NCI-H774 (cell line): ENCODE data around the gene NCAPH2.

ENCODE experiments used
- DNase-seq: peaks from one replicate; lab custom pipeline; 2025; lab: John Stamatoyannopoulos, UW

The NCAPH2 gene

DNA sequence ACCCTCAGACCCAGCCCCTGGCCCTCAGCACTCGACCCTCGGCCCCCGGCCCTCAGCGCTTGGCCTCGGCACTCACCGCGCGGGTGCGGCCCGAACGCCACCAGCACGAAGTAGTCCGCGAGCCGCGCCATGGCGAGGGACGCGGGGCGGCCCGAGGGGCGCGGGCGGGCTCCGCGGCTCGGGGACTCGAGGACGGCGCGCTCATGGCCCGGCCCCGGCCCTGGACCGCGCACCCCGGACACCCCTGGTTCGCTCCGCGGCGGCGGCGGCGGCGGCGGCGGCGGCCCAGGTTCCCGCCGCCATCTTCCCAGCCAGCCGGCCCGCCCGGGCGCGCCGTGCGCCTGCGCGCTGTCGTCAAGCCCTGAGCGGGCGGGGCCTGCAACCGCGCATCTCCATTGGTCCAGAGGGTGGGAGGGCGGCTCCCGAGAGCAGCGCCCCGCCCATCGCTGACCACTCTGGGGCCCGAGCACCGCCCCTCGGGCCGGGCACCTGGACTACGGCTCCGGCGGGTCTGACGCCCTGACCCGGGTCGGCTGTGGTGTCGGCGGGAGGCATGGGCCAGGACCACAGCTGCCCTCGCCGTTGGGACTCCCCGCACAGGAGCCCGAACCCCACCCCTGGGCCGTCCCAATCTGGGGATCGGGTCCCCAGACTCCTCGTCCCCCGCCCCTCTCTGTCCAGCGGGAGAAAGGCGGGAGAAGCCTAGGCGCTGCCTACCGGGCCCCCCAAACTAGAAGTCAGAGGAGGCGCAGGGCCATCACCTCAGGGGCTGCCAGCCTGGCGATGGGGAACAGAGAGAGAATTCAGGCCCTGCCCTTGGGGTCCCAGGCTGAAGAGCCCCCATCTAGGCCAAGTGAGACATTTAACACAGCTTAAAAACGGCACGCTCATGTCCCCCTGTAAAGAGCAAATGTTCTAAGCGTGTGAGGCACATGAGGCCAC, 33.0 kb upstream of the NCAPH2 start, which contains the start of gene SBF1:
Gene SBF1 (minus strand): TSS at position 326 of the 942 bp plus-strand sequence. CDS start 195 bp downstream, at position 131.
- DNase-seq: peak; percentile 71

- no peak for DNase-seq
Measured at GRCh38 chr22:50475652-50476002, 32.4 kb upstream of the NCAPH2 start.

- DNase-seq: no peak
Measured at GRCh38 chr22:50476868-50477267, 31.2 kb upstream of the NCAPH2 start.

DNA sequence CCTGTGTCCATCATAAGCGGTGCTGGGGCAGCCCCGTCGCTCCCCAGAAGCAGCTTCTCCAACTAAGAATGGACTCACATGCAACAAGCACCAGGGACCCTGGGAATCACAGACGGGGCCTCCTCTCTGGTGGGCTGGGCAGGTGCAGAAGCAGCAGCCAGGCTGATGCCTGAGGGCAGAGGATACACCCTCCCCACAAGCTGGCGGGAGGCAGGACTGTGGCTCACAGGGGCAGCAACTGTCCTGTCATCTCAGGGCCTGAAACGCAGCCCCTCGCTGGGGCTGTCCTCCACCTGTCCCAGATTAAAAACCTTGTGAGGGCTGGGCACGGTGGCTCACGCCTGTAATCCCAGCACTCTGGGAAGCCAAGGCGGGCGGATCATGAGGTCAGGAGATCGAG, 30.1 kb upstream of the NCAPH2 start:
- no peak for DNase-seq

- no peak for DNase-seq
Measured at GRCh38 chr22:50479721-50480120, 28.3 kb upstream of the NCAPH2 start.

GRCh38 chr22:50481045-50481439, 27.0 kb upstream of the NCAPH2 start:
- no peak for DNase-seq

DNA sequence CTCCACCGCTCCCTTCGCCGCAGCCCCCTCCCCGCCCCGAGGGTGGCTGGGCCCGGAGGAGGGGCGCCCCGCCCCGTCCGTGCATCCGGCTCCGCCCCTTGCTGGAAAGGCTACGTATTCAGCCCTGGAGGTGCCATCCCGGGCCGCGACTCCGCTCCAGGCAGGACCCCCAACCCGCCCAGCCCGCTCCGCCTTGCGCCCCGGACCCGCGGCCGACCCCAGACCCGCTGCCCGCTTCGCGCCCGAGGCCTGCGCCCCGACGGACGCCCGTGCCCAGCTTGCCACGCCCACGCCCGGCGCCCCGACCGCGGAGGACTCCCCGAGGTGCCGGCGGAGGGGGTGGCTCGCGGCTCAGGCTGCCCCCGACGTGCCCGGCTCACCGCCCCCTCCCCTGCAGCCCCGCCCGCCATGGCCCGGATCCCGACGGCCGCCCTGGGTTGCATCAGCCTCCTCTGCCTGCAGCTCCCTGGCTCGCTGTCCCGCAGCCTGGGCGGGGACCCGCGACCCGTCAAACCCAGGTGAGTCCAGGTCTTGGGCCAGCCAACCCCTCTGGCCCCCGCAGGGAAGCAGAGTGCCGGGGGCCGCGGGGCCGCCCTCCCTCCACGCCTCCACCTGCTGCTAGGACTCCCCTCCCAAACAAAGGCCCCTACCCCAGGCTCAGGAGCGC, 26.5 kb upstream of the NCAPH2 start, which contains the start of gene ADM2:
Gene ADM2 (plus strand): TSS at position 104 of the 667 bp plus-strand sequence. CDS start 305 bp downstream, at position 409.
- DNase-seq: no peak

- no peak for DNase-seq
Measured at GRCh38 chr22:50482107-50483074, 25.6 kb upstream of the NCAPH2 start.

DNA sequence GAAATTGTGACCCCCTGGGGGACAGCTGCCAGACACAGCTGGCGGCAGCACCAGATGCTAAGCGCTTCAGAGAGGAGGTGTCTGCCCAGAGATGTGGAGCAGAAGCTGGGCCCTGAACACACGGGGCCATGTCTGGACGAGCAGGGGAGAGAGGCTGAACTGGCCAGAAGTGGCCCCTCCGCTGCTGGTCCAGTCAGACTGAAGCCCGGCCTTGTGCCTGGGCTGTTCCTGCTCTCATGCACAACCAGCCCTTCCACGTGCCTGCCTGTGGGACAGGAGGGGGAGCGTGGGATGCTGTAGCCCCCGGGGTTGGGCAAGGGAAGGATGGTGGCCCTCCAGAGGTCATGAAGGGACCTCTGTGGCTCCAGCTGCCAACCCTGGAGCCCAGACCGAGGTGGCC, 24.9 kb upstream of the NCAPH2 start:
- DNase-seq: no peak

- DNase-seq: no peak
Measured at GRCh38 chr22:50483556-50483955, 24.5 kb upstream of the NCAPH2 start.

DNA sequence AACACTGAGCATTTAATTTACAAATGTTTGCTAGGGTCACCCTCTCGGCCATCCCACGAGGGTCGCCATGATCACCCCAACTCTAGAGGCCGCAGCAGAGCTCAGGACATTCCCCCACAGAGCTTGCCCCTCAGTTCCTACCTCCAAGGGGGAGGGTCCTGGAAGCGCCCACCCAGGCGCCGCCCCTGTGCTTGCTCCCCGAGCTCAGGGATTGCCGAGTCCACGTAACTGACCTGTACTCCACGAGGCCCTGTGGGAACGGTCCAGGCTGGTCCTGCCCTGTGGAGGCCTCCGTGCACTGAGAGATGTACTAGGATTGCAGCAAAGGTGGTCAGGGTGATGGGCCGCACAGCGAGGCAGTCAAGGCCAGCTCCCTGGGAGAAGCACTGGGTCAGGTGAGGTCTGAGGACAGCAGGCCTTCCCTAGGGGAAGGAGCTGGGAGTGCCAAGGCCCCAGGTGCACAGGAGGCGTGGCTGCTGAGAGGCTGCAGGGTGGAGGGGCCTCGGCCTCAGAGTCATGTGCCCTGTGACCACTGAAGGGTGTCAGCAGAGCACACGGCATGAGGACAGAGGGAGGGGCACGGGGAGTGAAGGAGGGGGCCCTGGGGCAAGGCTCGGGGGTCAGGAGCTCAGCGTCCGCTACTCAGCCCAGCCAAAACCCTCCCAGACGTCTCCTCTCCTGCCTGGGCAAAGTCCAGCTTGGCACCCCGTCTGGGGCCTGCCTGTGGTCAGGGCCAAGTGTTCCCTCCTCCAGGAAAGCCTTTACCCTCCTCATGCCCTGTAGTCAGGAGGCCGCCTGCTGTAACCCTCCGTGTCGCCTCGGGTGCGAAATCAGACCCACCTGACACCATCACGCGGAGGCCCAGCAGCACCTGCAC, 23.8 kb upstream of the NCAPH2 start:
- DNase-seq: no peak

- DNase-seq: no peak
Measured at GRCh38 chr22:50485221-50486131, 22.5 kb upstream of the NCAPH2 start.

DNA sequence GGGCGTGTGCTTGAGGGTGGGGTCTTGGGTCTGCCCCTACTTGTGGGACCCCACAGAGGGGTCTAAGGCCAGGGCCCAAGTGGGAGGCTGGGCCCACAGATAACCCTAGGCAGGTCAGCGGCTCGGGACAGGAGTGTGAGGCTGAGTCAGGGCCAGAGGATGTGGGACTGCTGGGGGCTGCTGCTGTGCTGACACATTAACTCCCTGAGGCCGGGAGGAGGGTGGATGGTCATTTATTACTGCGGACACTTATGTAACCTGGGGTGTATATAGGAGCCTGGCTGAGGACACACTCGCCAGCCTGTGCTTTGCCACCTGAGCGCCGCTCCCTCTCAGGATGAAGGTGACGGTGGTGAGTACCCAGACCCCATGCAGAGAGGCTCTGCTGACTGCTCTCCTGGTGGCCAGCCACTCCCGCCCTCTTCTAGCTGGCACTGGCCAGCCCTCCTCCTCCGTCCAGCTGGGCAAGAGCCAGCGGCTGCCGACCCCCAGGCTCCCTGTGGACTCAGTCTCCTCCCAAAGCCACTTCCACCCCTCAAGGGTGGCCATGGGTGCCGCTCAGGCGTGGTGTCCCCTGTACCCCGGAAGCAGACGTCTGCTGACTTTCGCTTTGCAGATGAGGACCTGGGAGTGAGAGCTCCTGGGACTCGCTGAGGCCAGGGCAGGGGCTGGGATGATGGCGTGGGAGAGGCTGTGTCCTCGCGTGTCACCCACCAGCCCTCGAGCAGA, 21.3 kb upstream of the NCAPH2 start, which contains the start of gene MIOX:
Gene MIOX (plus strand): TSS at position 299 of the 729 bp plus-strand sequence. CDS start 39 bp downstream, at position 338.
- DNase-seq: no peak

- DNase-seq: no peak
Measured at GRCh38 chr22:50487290-50488005, 20.6 kb upstream of the NCAPH2 start.

DNA sequence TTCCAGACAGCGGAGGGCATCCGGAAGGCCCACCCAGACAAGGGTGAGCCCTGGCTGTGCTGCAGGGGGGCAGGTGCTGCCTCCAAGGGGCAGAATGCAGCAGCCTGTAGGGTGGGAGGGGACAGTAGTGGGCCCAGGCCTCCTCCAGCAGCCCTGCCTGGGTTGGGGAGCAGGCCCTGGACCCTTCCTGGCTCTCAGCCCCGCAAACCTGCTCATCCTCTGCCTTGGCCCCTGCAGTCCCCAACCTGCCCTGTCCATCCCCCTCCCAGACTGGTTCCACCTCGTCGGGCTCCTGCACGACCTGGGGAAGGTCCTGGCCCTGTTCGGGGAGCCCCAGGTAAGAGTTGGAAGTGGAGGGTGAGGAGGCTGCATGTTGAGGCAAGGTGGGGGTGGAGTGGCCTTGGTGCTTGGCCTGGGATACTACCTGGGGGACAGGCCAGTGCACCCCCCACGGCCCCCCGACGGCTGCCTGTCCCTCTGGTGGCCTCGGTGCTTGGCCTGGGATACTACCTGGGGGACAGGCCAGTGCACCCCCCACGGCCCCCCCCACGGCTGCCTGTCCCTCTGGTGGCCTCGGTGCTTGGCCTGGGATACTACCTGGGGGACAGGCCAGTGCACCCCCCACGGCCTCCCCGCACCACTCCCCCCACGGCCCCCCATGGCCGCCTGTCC, 19.9 kb upstream of the NCAPH2 start:
- no peak for DNase-seq

- DNase-seq: no peak
Measured at GRCh38 chr22:50488886-50489285, 19.1 kb upstream of the NCAPH2 start.

- no peak for DNase-seq
Measured at GRCh38 chr22:50489363-50490243, 18.4 kb upstream of the NCAPH2 start.
